Heart left ventricle (tissue), 13 donors: ENCODE data around the gene HLA-B.

Experiments
- POLR2A ChIP-seq, 2 donors: fragments of 450-650 bp; IDR thresholded peaks; one replicate each; pipeline ENCODE4 v1.6.1; 2017; ENCODE audit warnings: antibody characterized with exemption in 2 of 2, mild to moderate bottlenecking in 2 of 2, moderate library complexity in 2 of 2
- TF ChIP-seq, protein P1 (sequence below), 12 donors: fragments of 200-600 bp; sonication (generic) in 4 of 12; IDR thresholded peaks; one replicate each; pipeline versions ENCODE4 v1.5.0 to v1.8.0; 2018 to 2022; ENCODE audit warnings: antibody characterized with exemption in 12 of 12, mild to moderate bottlenecking in 5 of 12
- donor health status: ischemic (EF 13 %, LVEDD 7.1; RV severe dilation, severe dysfunction).
- donor health status: DM: no; HTN: yes; CAD: no.
- donor health status: DM: no; HTN: no; CAD: no.
- donor health status: ischemic (EF 25% LVEDD 6.9; RV normal size, moderate dysfunction).
- donor health status: ischemic (EF 25% LVEDD 5.7; RV mildly dilated, moderate dysfunction).
- donor health status: ischemic (EF 35%, LVEDD 5.7; RV mildly dilated, moderate dysfunction).
- donor health status: nonischemic (EF 11% LVEDD 7.7; RV severe dilation, severe dysfunction).
- donor health status: DM: yes; HTN: yes; CAD: no.
- donor health status: PGD.
- donor health status: ischemic (EF 29% LVEDD 5.4; RV normal size, mild dysfunction).
- donor health status: nonischemic (EF 23%, LVEDD 6.1; RV moderate dilation, normal function).

DNA sequence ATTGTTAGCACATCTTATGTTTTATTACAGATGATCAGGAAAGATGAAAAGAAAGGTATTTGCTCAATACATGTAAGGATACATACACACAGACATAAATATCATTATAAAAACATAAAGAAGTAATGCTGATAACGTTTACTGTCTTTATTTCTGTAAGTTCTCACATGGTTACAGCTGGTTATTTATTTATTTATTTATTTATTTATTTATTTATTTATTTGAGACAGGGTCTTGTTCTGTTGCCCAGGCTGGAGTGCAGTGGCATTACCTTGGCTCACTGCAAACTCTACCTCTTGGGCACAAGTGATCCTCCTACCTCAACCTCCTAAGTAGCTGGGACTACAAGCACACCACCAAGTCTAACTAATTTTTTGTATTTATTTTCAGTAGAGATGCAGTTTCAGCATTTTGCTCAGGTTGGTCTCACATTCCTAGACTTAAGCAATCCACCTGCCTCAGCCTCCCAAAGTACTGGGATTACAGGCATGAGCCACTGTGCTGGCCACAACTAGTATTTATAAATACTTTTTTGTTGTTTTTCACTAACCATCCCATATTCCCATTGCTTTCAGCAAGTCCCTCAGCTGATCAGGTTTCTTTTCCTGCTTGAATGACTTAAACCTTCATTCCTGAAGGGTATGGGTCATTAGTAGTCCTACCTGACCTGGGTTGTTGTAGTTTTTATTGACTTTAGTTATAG, 35.8 kb downstream of the HLA-B start:
- TF ChIP-seq, protein P1, sequence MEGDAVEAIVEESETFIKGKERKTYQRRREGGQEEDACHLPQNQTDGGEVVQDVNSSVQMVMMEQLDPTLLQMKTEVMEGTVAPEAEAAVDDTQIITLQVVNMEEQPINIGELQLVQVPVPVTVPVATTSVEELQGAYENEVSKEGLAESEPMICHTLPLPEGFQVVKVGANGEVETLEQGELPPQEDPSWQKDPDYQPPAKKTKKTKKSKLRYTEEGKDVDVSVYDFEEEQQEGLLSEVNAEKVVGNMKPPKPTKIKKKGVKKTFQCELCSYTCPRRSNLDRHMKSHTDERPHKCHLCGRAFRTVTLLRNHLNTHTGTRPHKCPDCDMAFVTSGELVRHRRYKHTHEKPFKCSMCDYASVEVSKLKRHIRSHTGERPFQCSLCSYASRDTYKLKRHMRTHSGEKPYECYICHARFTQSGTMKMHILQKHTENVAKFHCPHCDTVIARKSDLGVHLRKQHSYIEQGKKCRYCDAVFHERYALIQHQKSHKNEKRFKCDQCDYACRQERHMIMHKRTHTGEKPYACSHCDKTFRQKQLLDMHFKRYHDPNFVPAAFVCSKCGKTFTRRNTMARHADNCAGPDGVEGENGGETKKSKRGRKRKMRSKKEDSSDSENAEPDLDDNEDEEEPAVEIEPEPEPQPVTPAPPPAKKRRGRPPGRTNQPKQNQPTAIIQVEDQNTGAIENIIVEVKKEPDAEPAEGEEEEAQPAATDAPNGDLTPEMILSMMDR (IDR thresholded peaks at IDR 0.05), result no peak
- no peak for TF ChIP-seq POLR2A (IDR thresholded peaks at IDR 0.05)
